ENCODE results near the gene SLC35F4. TPM values are rescaled to one million over a fixed set of nuclear protein-coding genes. Genes with fewer than 3 reads are reported as not detected.

Gene SLC35F4
- total RNA-seq, 1 experiment from 2014 or later = not detected

DNA sequence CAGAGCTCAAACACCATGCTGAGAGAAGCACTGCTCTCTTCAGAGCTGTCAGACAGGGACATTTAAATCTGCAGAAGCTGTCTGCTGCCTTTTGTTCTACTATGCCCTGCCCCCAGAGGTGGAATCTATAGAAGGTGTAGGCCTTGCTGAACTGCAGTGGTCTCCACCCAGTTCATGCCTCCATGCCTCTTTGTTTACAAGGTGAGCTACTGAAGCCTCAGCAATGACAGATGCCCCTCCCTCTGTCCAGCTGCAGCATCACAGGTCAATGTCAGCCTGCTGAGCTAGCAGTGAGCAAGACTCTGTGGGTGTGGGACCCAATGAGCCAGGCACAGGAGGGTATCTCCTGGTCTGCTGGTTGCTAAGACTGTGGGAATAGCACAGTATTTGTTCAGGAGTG, 346.8 kb downstream of the SLC35F4 start:
- no peaks in the 10 kb centered on the region for H3K4me1 ChIP-seq (ENCODE audit: control insufficient read depth in 1 of 2, insufficient read depth in 2 of 2, low read length in 2 of 2)
- ChIA-PET POLR2A (no interaction called here), RAD21 (ENCODE audit: low non-redundant PET in 1 of 2, low total read pairs in 2 of 2, uncharacterized antibody in 2 of 2, unreplicated experiment in 2 of 2) (no interaction called here), CTCF (no interaction called here)
- H3K9me3 ChIP-seq (ENCODE audit: control insufficient read depth in 1 of 2, insufficient read depth in 1 of 2, low read depth in 1 of 2, low read length in 2 of 2) = no peaks in the 10 kb centered on the region
- no peak overlapping the region for H3K9ac ChIP-seq (ENCODE audit: low read length)
- no peaks in the 10 kb centered on the region for H3K36me3 ChIP-seq (ENCODE audit: control insufficient read depth in 1 of 2, insufficient read depth in 2 of 2, low read length in 2 of 2)
- ATAC-seq (no peak), DNase-seq (ENCODE audit: low read depth, low spot score) (no peak)
- no peak overlapping the region for H3K4me3 ChIP-seq (replicated peaks in 1 of 2; ENCODE audit: low read depth in 1 of 2, low read length in 2 of 2)
- no peak overlapping the region for H2AFZ ChIP-seq (ENCODE audit: low read depth, low read length, poor library complexity, severe bottlenecking)
- intact Hi-C loops (cut with micrococcal nuclease) = no loop called here
- no TSS peak for BruUV-seq (replicated peaks)
- H3K4me2 ChIP-seq (ENCODE audit: low read length) = no peak overlapping the region
- no peaks in the 10 kb centered on the region for H3K9me2 ChIP-seq (ENCODE audit: insufficient read depth)
- TF ChIP-seq POLR2A (IDR thresholded peaks at IDR 0.05; ENCODE audit: borderline replicate concordance, extremely low read depth, insufficient read depth, insufficient read length) = no peak
- TF ChIP-seq, protein P1, sequence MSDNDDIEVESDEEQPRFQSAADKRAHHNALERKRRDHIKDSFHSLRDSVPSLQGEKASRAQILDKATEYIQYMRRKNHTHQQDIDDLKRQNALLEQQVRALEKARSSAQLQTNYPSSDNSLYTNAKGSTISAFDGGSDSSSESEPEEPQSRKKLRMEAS (IDR thresholded peaks at IDR 0.05) = no peak
- no peak for TF ChIP-seq ZFX (IDR thresholded peaks at IDR 0.05)
- TF ChIP-seq YY1 (IDR thresholded peaks at IDR 0.05; ENCODE audit: extremely low read depth, insufficient replicate concordance, low read depth, low read length) = no peak
- no peak for TF ChIP-seq CBX3 (IDR thresholded peaks at IDR 0.05; ENCODE audit: low read depth)
- no peak for TF ChIP-seq EZH2 (IDR thresholded peaks at IDR 0.05)
- no peak for TF ChIP-seq CEBPB (IDR thresholded peaks at IDR 0.05; ENCODE audit: low read depth)
- TF ChIP-seq SP1 (IDR thresholded peaks at IDR 0.05; ENCODE audit: low read depth) = no peak
- TF ChIP-seq TCF7L2 (IDR thresholded peaks at IDR 0.05; ENCODE audit: borderline replicate concordance, extremely low read depth, insufficient read depth, insufficient read length) = no peak
- TF ChIP-seq EZH2phosphoT487 (IDR thresholded peaks at IDR 0.05; ENCODE audit: borderline replicate concordance) = no peak
- no peak for TF ChIP-seq CTCF (IDR thresholded peaks at IDR 0.05 in 2 of 3, conservative IDR thresholded peaks at IDR 0.05 in 1 of 3; ENCODE audit: borderline replicate concordance in 1 of 3, insufficient read depth in 1 of 3, low read depth in 2 of 3, low read length in 2 of 3)
- TF ChIP-seq ATF3 (IDR thresholded peaks at IDR 0.05) = no peak
- no peak for TF ChIP-seq REST (IDR thresholded peaks at IDR 0.05; ENCODE audit: low read depth)
- no peak for TF ChIP-seq SRF (IDR thresholded peaks at IDR 0.05; ENCODE audit: low read depth)
- no peaks in the 10 kb centered on the region for H3K79me2 ChIP-seq (ENCODE audit: insufficient read depth, low read length)
- peaks cover 3% of the 10 kb centered on the region; the same call in 1 of the 2 replicates for H3K27me3 ChIP-seq (ENCODE audit: insufficient read depth, low read length)
- H3K27ac ChIP-seq (ENCODE audit: low read depth, low read length) = no peak overlapping the region
- H4K20me1 ChIP-seq (ENCODE audit: insufficient read depth) = no peaks in the 10 kb centered on the region
